Measurements from ENCODE around the gene COL13A1.

Gene COL13A1

DNA sequence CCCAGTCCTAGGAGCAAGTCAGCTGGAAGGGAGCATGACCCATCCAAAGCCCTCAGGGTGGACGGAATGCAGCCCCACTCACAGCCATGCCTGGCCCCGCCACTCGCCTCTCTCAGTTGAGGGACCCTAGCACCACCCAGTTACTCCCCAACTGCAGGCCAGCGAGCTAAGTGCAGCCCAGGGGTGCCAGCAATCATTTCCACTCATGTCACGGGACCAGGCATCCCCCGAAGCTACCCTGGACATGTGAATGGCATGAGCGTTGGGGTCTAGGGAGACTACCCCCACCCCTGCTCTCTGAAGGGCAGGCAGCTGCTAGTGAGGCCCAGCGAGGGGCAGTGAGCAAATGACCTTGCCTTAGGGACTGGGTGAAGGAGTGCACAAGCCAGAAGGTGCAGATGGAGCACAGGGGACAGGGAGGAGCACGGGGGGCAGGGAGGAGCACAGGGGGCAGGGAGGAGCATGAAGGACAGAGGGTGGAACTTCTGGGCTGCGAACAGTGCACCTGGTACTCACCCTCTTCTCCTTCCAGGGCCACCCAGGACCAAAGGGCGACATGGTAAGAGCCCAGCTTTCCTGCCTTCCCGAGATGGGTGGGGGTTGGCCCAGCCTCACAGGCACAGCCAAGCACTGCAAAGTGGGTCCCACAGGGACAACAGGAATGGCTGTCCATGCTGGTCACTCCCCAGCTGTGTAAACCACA is 87.3 kb downstream of the COL13A1 start:
- DNase-seq (ENCODE audit: low read depth), result no peak

DNA sequence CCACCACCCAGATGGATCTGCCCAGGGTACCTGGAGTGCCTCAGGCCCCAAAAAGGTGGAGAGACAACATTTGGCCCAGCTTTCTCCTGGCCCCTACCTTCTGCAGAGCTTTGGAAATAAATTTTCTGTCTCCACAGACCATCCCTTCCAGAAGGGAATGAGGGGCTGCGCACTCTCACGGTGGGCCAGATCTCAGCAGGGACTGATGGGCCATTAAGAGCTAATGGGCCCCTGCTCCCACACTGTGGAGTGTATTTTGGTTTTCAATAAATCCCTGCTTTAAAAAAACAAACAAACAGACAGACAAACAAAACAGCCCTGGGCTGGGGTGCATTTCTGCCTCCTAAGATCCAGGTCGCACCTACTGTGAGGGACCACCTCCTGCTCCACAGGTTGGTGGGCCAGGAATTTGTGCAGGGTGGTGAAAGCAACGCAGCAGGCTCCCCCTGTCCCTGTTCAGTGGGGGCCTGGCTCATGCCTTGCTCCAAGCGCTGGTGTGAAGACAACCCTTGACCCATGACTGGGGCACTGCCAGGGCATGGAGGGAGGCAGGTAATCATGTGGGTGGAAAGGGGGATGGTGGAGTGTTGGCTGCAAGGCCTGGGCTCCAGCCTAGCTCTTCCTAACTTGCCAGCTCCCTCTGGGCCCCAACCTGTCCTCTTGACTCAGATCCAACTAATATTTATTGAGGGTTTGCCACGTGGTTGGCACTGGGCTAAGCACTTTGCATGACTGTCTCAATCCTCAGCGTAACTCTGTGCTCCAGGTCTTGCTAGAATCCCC is 88.5 kb downstream of the COL13A1 start:
- DNase-seq (ENCODE audit: low read depth), result no peak

DNA sequence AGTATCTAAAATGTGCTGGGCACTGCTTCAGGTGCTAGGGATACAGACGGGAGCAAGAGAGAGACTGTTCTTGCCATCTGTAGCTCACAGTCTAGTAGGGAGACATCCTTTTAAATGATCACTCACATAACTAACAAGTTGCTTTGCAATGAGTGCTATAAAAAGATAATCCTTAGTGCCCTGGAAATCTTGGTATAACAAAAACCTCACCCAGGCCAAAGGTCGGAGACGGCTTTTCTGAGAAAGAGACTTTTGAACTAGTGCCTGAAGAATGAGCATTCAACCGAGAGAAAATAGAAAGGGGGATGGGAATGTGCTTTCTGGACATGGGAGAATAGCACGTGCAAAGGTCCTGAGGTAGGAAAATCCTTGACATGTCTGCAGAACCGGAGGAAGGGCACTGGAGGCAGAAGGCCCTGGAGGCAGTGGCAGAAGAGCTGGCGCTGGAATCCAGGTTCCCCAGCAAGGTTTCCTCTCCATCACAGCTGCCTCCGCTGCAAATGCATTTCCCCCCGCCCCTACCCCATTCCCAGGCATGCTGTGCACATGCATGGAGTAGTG is 89.4 kb downstream of the COL13A1 start:
- DNase-seq (ENCODE audit: low read depth), result no peak

DNA sequence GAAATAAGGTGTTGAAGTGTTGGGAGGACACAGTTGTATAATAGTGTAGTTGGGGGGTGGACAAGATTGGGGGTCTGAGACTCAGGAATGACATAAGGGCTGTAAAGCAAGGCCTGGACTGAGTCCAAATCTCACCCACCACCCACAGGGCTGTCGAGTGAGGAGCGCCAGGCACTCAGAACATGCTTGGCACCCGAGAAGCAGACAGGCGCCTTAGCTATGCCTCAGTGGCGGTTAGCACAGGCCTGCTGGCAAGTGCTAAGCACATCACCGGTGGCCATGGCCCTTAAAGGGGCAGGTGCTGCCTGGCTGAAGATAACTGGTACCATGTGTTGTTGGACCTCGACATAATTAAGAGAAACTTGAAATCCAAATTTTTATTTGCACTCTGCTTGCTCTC is 90.7 kb downstream of the COL13A1 start:
- DNase-seq (ENCODE audit: low read depth), result no peak

DNA sequence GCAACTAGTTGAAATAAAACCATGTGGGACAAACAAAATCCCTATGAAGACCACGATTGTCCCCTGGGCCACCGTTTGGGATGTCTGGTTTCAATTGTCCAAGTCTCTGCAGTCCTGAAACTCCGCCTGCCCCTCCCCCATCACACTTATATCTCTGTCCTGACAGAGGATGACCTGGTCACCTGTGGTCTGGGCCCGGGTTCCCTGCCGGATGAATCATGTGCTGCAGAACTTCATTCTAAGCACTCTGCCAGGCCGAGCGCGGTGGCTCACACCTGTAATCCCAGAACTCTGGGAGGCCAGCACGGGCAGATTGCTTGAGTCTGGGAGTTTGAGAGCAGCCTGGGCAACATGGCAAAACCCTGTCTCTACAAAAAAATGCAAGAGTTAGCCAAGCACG is 91.1 kb downstream of the COL13A1 start:
- no peak for DNase-seq (ENCODE audit: low read depth)

DNA sequence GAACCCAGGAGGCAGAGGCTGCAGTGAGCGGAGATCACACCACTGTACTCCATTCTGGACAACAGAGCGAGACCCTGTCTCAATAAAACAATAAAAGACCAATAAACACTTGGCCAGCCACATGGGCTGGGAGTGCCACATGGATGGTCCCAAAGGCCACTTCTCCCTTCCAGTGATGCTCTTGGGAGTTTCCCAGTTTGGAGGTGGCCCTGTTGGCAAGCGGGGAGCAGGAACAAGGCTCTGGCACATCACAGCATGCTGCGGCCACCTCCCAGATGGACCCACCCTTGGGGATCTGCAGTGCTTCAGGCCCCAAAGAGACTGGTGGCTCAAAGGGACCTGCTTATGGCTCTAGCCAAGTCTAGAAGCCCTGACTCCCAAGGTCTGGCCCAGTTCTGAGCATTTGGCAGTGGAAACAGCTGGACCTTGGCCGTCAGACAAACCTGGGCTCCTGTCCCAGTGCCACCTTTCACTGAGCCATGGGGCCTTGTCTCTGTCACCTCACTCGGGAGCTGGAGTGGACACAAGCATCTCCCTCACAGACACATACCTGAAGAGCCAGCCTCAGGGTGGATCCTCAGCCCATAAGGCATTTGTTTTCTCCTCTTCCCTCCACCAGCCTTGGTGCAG is 91.7 kb downstream of the COL13A1 start:
- DNase-seq (ENCODE audit: low read depth), result no peak

DNA sequence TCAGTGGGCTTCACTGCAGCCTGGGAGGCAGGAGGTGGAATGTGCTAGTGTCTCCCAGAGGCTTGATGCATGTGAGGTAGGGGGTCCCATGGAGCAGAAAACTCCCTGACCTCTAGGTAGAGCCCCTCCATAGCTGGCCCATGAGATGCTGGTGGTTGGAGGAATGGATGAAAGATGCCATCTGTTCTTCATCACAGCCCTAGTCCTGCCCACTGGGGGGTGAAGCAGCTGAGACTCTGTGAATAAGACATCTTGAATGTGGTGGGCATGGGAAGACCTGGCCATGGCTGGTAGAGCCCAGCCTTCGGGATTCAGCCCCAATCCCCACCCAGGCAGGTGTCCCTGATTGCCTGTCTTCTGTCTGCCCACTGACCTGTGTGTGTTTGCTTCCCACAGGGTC is 92.5 kb downstream of the COL13A1 start:
- DNase-seq (ENCODE audit: low read depth), result no peak

DNA sequence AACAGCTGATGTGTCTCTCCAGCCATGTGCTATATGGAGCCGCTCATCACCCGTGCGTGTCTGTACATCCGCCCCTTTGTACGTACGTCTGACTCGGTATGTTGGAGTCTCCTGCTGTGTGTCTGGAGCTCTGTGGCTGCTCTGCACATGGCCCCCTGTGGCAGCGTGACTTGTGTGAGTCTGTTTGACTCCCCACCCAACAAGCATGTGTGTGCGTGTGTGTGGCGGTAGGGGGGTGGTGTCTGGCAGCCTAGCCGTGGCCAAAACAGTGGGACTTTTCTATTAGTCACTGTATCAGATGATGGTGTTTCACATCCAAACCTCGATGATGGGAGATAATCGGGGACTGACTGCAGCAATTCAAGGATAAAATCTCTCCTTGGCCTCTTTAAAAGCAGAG is 94.1 kb downstream of the COL13A1 start:
- DNase-seq (ENCODE audit: low read depth), result no peak

DNA sequence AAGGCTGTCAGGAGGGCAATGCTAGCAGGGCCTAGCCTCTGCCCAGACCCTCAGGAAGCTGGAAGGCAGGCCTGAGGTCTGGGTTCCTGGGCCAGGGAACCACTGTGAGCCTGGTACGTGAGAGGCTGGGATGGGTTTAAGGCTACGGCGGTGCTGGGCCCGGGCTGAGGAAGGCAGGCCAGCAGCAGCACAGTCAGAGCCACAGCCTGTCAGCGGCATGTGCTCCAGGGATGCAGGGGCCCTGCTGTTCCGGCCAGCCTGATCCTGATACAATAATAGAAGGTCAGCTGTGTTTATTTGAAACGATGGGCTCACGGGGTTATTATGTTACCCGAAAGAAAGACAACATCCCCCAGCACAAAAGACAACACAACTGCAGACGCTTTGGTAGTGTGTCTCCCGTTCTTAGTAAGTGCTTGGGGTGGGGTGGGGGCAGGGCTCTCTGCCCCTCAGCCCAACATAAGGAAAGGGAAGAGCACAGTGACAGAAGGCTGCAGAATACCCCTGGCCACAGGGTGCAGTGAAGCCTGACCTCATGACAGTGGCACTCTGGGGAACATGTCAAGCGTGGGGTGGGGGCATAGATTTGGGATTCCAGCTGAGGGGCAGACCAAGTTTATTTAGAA is 95.0 kb downstream of the COL13A1 start:
- no peak for DNase-seq (ENCODE audit: low read depth)

DNA sequence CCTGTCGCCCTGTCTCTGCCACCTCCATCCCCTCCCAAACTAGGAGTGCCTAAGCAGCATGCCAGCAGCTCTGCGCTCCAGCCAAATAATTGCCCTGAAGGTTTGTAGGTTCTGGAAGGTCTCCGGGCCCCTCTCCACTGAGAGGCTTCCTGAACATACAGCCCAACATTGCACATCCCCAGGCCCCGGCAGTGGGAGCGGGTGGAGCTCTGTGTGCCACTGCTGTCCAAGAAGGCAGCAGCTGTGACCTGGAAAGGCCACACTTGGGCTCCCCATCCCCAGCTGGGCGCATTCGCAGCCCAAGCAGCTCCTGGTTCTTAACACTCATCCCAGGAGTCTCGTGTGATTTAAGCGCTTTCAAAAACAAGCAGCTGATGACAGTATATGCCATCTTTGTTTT is 95.7 kb downstream of the COL13A1 start:
- no peak for DNase-seq (ENCODE audit: low read depth)

DNA sequence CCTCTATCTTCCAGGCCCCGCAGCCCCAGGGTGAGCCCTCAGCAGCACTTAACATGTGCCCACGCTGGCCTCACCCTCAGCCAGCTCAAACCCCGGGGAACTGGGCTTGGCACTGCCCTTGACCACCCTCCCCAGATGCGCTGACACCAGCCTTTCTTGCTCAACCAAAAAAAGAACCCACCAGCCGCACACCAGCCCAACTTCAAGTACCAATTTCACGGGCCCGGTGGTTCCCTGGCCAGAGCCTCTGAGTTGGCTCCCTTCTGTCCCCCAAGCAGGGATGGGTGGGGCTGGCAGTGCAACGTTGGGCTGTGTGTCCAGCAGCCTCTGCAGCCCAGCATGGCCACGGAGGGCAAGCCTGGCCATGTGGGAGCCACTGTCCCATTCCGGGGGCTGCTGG is 96.3 kb downstream of the COL13A1 start:
- no peak for DNase-seq (ENCODE audit: low read depth)

DNA sequence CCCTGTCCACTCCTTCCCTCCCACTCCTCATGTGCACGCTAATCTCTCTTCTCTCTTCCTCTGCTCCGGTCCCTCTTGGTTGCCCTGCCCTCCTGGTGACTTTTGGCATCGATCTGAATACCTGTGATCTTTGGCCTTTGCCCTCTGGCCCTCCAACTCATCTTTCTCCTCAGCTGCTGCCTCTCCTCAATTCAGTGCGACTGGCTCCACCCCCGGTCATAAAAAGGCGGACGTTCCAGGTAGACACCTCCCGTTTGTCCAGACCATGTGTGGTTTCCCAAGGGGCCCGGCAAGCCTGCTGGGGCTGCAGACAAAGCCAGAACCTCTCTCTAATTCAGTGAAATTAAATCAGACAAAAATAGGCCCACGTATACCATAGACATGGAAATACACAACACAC is 96.8 kb downstream of the COL13A1 start:
- DNase-seq (ENCODE audit: low read depth), result no peak

DNA sequence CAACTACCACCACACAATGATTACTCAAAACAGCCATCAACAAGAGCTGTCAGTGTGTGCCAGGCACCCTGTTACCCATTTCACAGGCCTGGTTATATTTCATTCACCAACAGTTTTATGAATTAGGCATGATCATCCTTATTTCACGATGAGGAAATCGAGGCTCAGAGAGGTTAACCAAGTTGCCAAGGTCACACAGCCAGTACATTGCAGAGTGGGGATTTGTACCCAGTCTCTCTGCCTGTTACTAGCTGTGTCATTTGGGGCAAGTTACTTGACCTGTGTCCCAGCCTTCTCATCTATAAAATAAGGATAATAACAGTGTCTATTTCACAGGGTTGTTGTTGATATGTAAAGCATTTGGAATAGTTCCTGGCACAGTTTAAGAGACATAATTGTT is 97.2 kb downstream of the COL13A1 start:
- no peak for DNase-seq (ENCODE audit: low read depth)

DNA sequence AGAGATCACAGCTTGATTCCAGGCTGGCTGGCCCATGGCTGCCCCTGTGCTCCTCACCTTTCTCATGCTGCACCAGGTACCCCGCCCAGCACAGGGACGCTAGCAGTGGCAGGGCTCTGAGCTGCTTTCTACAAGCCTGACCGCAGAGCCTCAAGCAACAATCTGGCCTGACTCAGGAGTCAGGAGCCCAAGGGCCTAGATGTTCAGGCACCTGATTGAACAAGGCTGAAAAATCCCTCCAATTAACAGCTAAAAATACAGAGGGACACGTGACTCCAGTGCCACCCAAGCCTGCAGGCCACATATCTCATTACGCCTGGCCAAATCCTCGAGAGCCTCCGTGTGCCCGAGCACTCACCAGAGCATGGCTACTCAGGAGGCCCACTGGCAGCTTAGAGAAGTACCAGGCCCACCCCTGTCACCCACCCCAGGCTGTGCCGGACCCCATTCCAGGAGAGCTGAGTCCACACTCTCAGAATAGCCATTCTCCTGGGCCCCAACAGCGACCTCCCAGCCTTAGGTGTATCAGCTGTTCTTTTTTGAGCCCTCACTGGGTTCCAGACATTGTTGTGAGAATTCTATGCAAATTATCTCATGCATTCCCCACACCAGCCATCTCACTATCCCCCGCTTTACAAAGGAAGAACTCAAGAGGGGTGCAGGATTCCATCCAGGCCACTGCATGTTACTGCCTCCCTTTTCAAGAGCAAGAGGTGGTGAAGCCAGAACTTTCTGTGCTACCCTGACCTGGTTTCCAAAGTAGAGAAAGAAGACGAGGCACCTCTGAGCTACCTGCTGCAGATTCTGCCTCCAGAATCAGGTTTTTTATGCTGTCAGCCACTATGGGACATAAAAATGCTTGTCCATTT is 98.3 kb downstream of the COL13A1 start:
- no peak for DNase-seq (ENCODE audit: low read depth)

DNA sequence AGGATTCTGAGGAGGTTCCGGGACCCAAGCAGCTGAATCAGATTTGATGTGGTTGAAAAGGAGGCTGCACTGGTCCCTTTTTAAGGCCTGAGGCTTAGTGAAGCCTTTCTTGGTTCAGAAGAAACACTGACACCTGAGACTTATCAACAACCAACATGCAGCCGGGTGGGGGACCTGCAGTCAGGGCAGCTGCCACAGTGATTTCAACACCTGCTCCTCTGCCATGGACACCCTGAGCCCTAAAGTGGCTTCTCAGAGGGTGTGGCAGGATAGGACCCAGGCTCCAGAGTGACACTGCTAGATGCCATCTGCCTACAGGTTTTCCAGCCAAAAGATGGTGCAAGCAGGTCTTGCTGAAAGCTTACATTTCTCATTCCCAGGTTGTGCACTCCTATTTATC is 99.3 kb downstream of the COL13A1 start:
- no peak for DNase-seq (ENCODE audit: low read depth)

DNA sequence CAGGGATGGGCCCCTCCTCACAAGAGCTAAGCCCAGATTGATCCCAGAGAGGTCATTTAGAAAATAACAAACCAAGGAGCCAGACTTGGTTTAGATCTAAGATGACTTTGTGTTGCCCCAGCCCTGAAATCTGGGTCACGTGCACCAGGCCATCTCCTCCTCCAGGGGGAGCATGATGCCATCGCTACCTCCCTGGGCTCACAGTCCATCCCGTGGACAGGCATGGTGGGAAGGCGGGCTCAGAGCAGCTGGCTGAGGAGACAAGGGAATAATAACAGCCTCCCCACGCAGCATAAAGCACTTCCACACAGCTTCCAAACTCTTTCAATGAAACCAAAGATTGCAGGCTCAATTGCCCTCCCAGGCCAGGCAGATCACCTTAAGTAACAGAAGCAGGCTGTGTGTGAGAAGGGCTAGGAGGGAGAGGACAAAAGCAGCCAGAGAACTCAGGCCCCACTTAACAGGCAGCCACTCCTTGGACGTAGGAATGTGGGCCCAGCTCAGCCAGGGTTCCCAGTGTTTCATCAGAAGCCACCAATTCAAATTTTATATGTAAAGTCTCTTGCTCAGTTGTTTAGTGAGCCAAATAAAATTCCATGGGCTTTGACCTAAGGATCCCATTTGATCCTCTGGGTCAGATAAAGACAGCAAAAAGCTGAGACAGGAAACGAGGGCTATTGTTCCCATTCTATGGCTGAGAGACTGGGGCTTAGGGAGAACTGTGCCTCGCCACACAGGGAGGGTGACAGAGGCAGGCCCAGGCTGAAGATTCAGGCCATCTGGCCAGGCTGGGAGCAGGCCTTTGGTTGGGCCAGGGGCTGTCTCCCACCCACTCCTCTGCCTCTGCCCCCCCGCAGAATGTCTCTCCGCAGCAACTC is 100.2 kb downstream of the COL13A1 start:
- no peak for DNase-seq (ENCODE audit: low read depth)

DNA sequence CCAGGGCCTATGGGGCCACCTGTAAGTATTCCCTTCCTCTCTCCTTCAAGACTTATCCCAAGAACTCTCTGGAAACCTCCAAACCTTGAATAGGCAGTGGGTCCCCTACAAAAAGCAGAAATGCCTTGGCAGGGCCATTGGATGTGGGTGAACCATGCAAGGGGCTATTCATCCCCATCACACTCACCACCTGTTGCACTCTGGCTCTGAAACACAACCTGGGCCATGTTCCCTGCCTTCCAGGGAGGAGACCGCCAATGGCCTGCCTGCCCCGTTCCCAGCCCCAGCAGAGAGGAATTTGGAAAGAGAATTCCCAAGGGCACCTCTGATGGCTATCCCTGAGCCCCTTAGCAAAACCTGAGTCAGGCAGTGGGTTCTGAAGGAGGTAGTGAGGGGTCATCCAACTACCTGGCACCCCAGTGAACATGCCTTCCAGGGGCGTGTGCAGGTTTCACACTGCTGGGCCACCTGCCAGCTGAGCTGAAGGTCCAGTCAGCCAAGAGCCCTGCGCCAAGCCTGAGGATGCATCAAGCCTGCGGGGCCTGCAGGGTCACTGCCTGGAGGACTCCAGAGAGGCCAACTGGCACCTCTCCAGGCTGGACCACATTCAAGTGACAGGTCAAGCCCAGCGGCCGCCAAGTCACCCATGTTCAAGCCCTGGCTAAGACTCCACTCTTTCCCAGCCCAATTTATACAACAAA is 101.3 kb downstream of the COL13A1 start:
- no peak for DNase-seq (ENCODE audit: low read depth)

DNA sequence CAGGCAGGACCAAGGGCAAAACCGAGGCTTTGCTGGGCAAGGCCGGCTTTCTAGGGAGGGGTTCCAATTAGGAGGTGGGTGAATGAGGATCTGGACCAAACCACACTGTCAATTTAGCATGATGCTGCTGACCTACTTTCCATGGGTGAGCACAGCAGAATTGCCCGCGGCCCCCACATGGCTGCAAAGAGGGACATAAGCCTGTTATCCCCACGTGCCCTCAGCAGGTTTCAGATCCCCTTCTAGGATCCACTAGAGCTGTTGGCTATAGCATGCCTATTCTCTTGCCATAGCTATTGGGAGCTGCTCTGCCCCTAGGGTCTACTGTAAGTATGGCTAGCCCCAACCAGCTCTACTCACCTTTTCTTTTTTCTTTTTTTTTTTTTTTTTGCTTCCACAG is 102.8 kb downstream of the COL13A1 start:
- DNase-seq (ENCODE audit: low read depth), result no peak

DNA sequence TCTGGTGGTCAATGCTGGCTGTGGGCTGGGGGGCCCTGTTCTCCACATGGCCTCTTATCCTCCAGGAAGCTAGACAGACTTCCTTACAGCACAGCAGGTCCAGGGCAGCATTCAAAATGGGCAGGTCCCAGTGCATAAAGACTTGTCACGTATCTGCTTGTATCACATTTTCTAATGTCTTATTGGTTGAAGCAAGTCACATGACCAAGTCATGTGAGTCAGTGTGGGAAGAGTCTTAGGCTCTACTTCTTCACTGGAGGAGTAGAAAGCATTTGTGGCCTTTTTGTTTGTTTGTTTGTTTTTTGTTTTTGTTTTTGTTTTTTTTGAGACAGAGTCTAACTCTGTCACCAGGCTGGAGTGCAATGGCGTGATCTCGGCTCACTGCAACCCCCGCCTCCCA is 104.7 kb downstream of the COL13A1 start:
- no peak for DNase-seq (ENCODE audit: low read depth)

DNA sequence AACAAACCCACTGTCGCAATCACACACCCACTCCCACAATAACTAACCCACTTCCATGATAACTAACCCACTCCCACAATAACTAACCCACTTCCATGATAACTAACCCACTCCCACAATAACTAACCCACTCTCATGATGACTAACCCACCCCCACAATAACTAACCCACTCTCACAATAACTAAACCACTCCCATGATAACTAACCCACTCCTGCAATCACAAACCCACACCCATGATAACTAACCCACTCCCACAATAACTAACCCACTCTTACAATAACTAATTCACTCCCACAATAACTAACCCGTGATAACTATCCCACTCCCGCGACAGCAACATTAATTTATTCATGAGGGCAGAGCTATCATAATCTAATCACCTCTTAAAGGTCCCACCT is 105.8 kb downstream of the COL13A1 start:
- DNase-seq (ENCODE audit: low read depth), result no peak

All from stimulated activated CD8-positive, alpha-beta memory T cell treated with anti-CD3 and anti-CD28 coated beads, Interleukin-12 subunit alpha, Interleukin-12 subunit beta, amount 100 ng/mL, for 4 hours (primary cell).